WTC11 (cell line): Measurements from ENCODE around the gene SLC44A1. TPM values are rescaled to one million over a fixed set of nuclear protein-coding genes. Genes with fewer than 3 reads are reported as not detected.

ENCODE experiments used
- ATAC-seq: fragments of 200-7000 bp; cut with Tn5 transposase; 2 replicates; pipeline ENCODE4 v1.10.0; 2021; ENCODE audit warnings: mild to moderate bottlenecking, moderate library complexity
- CTCF ChIA-PET: fragments of 300-600 bp; sonication (Branson Sonifier 250); formaldehyde crosslinking; loops from one replicate; lab custom pipeline; 2021; ENCODE audit warnings: antibody characterized with exemption; lab: Charles Lee
- POLR2A ChIA-PET: fragments of 350-600 bp; sonication (Branson Sonifier 250); formaldehyde crosslinking; loops from one replicate; lab custom pipeline; 2021; ENCODE audit warnings: antibody characterized with exemption; lab: Charles Lee
- DNase-seq: peaks from one replicate; pipeline ENCODE4 v3.0.0; 2021; ENCODE audit warnings: low spot score
- H3K27ac Mint-ChIP-seq: 2 replicates; pipeline ENCODE4 v1.8.0; 2021; ENCODE audit warnings: mixed read lengths
- H3K27me3 Mint-ChIP-seq: 2 replicates; pipeline ENCODE4 v1.8.0; 2021; ENCODE audit warnings: low read depth, mild to moderate bottlenecking, moderate library complexity, mixed read lengths
- H3K36me3 Mint-ChIP-seq: 2 replicates; pipeline ENCODE4 v1.8.0; 2021; ENCODE audit warnings: mixed read lengths
- H3K4me1 Mint-ChIP-seq: 2 replicates; pipeline ENCODE4 v1.8.0; 2022; ENCODE audit warnings: mixed read lengths
- H3K4me3 Mint-ChIP-seq: 2 replicates; pipeline ENCODE4 v1.8.0; 2021; ENCODE audit warnings: mild to moderate bottlenecking, moderate library complexity, mixed read lengths
- H3K9me3 Mint-ChIP-seq: 2 replicates; pipeline ENCODE4 v1.8.0; 2021; ENCODE audit warnings: mixed read lengths
- ATF1 ChIP-seq: sonication (generic); formaldehyde crosslinking; IDR thresholded peaks from 2 replicates; pipeline ENCODE4 v1.8.1; 2023; ENCODE audit warnings: mild to moderate bottlenecking, moderate library complexity, missing genetic modification reagents
- CBFB ChIP-seq: sonication (generic); formaldehyde crosslinking; IDR thresholded peaks from 2 replicates; pipeline ENCODE4 v1.8.1; 2022; ENCODE audit warnings: mild to moderate bottlenecking, low read depth, missing genetic modification reagents
- CREM ChIP-seq: sonication (generic); formaldehyde crosslinking; IDR thresholded peaks from 2 replicates; pipeline ENCODE4 v1.8.1; 2022; ENCODE audit warnings: mild to moderate bottlenecking, missing genetic modification reagents, moderate library complexity
- FOXP1 ChIP-seq: sonication (generic); formaldehyde crosslinking; IDR thresholded peaks from 2 replicates; pipeline ENCODE4 v1.8.0; 2022; ENCODE audit warnings: missing genetic modification reagents, mild to moderate bottlenecking, moderate library complexity, borderline replicate concordance
- GABPB1 ChIP-seq: sonication (generic); formaldehyde crosslinking; IDR thresholded peaks from 2 replicates; pipeline ENCODE4 v1.8.1; 2023; ENCODE audit warnings: mild to moderate bottlenecking, missing genetic modification reagents
- GTF2I ChIP-seq: fragments of 250-450 bp; sonication (Bioruptor Pico); conservative IDR thresholded peaks from 2 replicates; pipeline ENCODE4 v1.4.0; 2021; ENCODE audit warnings: mild to moderate bottlenecking
- NFATC4 ChIP-seq: fragments of 250-450 bp; sonication (Bioruptor Pico); IDR thresholded peaks from 2 replicates; pipeline ENCODE4 v1.9.0; 2021; ENCODE audit warnings: mild to moderate bottlenecking
- NFYB ChIP-seq: sonication (generic); formaldehyde crosslinking; conservative IDR thresholded peaks from 2 replicates; pipeline ENCODE4 v1.8.0; 2022; ENCODE audit warnings: low read depth, missing genetic modification reagents
- NR3C1 ChIP-seq: sonication (generic); formaldehyde crosslinking; conservative IDR thresholded peaks from 2 replicates; pipeline ENCODE4 v1.8.1; 2023; ENCODE audit warnings: low read depth, mild to moderate bottlenecking, missing genetic modification reagents
- RELA ChIP-seq: sonication (generic); formaldehyde crosslinking; IDR thresholded peaks from 2 replicates; pipeline ENCODE4 v1.8.1; 2022; ENCODE audit warnings: missing genetic modification reagents, mild to moderate bottlenecking, borderline replicate concordance
- SOX15 ChIP-seq: fragments of 250-450 bp; sonication (Bioruptor Pico); IDR thresholded peaks from 2 replicates; pipeline ENCODE4 v1.9.0; 2021; ENCODE audit warnings: mild to moderate bottlenecking
- TCF7 ChIP-seq: sonication (generic); formaldehyde crosslinking; IDR thresholded peaks from 2 replicates; pipeline ENCODE4 v1.8.0; 2022; ENCODE audit warnings: mild to moderate bottlenecking, low read depth, missing genetic modification reagents, moderate library complexity
- TP53 ChIP-seq: sonication (generic); formaldehyde crosslinking; IDR thresholded peaks from 2 replicates; pipeline ENCODE4 v1.8.1; 2023; ENCODE audit warnings: mild to moderate bottlenecking, missing genetic modification reagents
- ZBTB21 ChIP-seq: sonication (generic); formaldehyde crosslinking; IDR thresholded peaks from 2 replicates; pipeline ENCODE4 v1.8.1; 2023; ENCODE audit warnings: mild to moderate bottlenecking, missing genetic modification reagents, borderline replicate concordance
- ZNF121 ChIP-seq: sonication (generic); formaldehyde crosslinking; IDR thresholded peaks from 2 replicates; pipeline ENCODE4 v1.8.0; 2023; ENCODE audit warnings: missing genetic modification reagents
- ZNF396 ChIP-seq: fragments of 250-450 bp; sonication (Bioruptor Pico); IDR thresholded peaks from 2 replicates; pipeline ENCODE4 v1.8.0; 2021; ENCODE audit warnings: mild to moderate bottlenecking, moderate library complexity, borderline replicate concordance
- total RNA-seq: library from RNA; stranded (reverse); gene quantifications from 3 replicates; pipeline ENCODE4 v1.2.3, GENCODE V29; 2021
- TF ChIP-seq, protein P1 (sequence below): sonication (generic); formaldehyde crosslinking; IDR thresholded peaks from 2 replicates; pipeline ENCODE4 v1.8.1; 2023; ENCODE audit warnings: mild to moderate bottlenecking, moderate library complexity, missing genetic modification reagents
- TF ChIP-seq, protein P2 (sequence below): sonication (generic); formaldehyde crosslinking; IDR thresholded peaks from 2 replicates; pipeline ENCODE4 v1.8.1; 2023; ENCODE audit warnings: mild to moderate bottlenecking, missing genetic modification reagents, moderate library complexity
- TF ChIP-seq, protein P3 (sequence below): fragments of 250-450 bp; sonication (Bioruptor Pico); IDR thresholded peaks from 2 replicates; pipeline ENCODE4 v1.9.0; 2021; ENCODE audit warnings: mild to moderate bottlenecking

Gene SLC44A1
- total RNA-seq, 1 experiment from 2014 or later: 48.9 TPM

DNA sequence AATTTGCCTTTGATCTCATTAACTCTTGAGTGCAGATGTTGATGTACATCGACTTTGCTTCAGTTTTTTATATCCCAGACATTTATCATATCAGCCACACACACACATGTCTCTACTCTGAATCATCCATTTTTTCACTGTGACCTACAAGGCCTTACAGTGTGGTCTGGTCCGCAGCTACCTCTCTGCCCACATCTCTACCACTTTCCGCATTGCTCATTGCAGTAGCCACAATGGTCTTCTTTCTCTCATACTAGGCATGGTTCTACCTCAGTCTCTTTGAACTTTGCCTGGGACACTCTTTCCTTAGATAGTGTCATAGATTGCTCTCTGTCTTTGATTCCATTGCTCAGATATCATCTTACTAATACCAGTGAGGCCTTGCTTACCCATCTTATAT, 115.4 kb downstream of the SLC44A1 start:
- DNase-seq (no peak), ATAC-seq (no peak)
- H3K4me3 Mint-ChIP-seq: no peak overlapping the region
- CTCF ChIA-PET: interaction anchor here (1.1 to 1.8 kb wide), 5 partner anchors 11 to 491 kb away, joined by 3 to 11 read pairs (median 5); partner anchors contain the start of gene SLC44A1
- POLR2A ChIA-PET: interaction anchor here (0.6 kb wide), 1 partner anchor 84 kb away, joined by 4 read pairs; no protein-coding TSS in a partner anchor
- H3K9me3 Mint-ChIP-seq: no peaks in the 10 kb centered on the region
- H3K27me3 Mint-ChIP-seq: no peaks in the 10 kb centered on the region
- TF ChIP-seq RELA (CRISPR knock-in tag): no peak
- H3K36me3 Mint-ChIP-seq: peaks cover 7% of the 10 kb centered on the region
- H3K4me1 Mint-ChIP-seq: no peaks in the 10 kb centered on the region
- H3K27ac Mint-ChIP-seq: 0 out of 2 replicates have a peak overlapping the region, but pooled peaks have one; percentile 16

DNA sequence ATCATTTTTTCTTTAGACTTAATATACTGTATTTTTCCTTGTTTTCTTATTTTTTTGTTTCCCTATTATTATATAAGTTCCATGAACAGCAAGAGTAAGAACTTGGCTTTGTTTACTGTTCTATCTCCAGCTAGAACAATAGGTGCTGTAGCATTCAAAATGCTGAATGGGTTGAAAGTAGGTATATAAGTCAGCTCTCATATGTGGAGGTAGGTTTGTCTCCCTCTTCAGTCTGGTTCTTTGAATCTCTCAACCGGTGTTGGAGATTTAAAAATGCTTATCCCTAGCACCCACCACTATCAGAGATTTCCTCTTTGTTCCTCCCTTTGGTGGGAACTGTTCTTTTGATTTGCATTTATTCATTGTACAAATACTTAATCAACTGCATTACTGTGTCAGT, 115.9 kb downstream of the SLC44A1 start:
- no peak for TF ChIP-seq NFYB (CRISPR knock-in tag)
- no peak for TF ChIP-seq ATF1 (CRISPR knock-in tag)
- TF ChIP-seq, protein P1, sequence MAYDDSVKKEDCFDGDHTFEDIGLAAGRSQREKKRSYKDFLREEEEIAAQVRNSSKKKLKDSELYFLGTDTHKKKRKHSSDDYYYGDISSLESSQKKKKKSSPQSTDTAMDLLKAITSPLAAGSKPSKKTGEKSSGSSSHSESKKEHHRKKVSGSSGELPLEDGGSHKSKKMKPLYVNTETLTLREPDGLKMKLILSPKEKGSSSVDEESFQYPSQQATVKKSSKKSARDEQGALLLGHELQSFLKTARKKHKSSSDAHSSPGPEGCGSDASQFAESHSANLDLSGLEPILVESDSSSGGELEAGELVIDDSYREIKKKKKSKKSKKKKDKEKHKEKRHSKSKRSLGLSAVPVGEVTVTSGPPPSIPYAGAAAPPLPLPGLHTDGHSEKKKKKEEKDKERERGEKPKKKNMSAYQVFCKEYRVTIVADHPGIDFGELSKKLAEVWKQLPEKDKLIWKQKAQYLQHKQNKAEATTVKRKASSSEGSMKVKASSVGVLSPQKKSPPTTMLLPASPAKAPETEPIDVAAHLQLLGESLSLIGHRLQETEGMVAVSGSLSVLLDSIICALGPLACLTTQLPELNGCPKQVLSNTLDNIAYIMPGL (CRISPR knock-in tag): no peak
- no peak for TF ChIP-seq CREM
- no peak for TF ChIP-seq GTF2I
- no peak for TF ChIP-seq ZNF121
- ChIA-PET POLR2A (interaction anchor here (0.6 to 1.5 kb wide), 4 partner anchors 23 to 147 kb away, joined by 4 read pairs; partner anchors contain the start of gene SLC44A1), CTCF (interaction anchor here (0.9 to 1.8 kb wide), 7 partner anchors 11 to 492 kb away, joined by 3 to 11 read pairs (median 4); partner anchors contain the start of gene SLC44A1)
- Mint-ChIP-seq H3K4me3 (no peak overlapping the region), H3K27me3 (no peaks in the 10 kb centered on the region), H3K4me1 (no peaks in the 10 kb centered on the region), H3K27ac (no peak overlapping the region), H3K9me3 (no peaks in the 10 kb centered on the region), H3K36me3 (peaks cover 7% of the 10 kb centered on the region)
- ATAC-seq (peak; percentile 53), DNase-seq (no peak)

DNA sequence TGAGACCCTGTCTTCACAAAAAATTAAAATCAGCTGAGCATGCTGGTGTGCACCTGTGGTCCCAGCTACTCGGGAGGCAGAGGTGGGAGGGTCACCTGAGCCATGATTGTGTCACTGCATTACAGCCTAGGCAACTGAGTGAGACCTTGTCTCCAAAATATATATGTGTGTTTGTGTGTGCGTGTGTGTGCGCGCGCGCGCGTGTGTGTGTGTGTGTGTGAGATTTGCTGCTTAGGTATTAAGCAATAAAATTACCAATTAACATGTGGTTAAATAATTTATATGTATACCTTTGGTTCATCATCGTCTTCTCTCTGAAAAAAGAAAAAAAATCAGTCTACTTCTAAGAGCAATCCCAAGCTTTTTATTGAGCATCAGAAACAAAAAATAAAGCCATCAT, 117.4 kb downstream of the SLC44A1 start:
- Mint-ChIP-seq H3K27ac (no peak overlapping the region), H3K4me1 (peaks cover 3% of the 10 kb centered on the region; the same call in 1 of the 2 replicates), H3K36me3 (peaks cover 10% of the 10 kb centered on the region), H3K27me3 (no peaks in the 10 kb centered on the region), H3K4me3 (no peak overlapping the region), H3K9me3 (no peaks in the 10 kb centered on the region)
- TF ChIP-seq CREM: no peak
- TF ChIP-seq CBFB: no peak
- no peak for TF ChIP-seq SOX15 (CRISPR knock-in tag)
- no peak for TF ChIP-seq NFYB (CRISPR knock-in tag)
- TF ChIP-seq NFATC4 (CRISPR knock-in tag): no peak
- no peak for TF ChIP-seq TP53 (CRISPR knock-in tag)
- no peak for TF ChIP-seq ZNF396 (CRISPR knock-in tag)
- no peak for TF ChIP-seq GABPB1 (CRISPR knock-in tag)
- TF ChIP-seq, protein P2, sequence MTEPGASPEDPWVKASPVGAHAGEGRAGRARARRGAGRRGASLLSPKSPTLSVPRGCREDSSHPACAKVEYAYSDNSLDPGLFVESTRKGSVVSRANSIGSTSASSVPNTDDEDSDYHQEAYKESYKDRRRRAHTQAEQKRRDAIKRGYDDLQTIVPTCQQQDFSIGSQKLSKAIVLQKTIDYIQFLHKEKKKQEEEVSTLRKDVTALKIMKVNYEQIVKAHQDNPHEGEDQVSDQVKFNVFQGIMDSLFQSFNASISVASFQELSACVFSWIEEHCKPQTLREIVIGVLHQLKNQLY (CRISPR knock-in tag): no peak
- TF ChIP-seq, protein P3, sequence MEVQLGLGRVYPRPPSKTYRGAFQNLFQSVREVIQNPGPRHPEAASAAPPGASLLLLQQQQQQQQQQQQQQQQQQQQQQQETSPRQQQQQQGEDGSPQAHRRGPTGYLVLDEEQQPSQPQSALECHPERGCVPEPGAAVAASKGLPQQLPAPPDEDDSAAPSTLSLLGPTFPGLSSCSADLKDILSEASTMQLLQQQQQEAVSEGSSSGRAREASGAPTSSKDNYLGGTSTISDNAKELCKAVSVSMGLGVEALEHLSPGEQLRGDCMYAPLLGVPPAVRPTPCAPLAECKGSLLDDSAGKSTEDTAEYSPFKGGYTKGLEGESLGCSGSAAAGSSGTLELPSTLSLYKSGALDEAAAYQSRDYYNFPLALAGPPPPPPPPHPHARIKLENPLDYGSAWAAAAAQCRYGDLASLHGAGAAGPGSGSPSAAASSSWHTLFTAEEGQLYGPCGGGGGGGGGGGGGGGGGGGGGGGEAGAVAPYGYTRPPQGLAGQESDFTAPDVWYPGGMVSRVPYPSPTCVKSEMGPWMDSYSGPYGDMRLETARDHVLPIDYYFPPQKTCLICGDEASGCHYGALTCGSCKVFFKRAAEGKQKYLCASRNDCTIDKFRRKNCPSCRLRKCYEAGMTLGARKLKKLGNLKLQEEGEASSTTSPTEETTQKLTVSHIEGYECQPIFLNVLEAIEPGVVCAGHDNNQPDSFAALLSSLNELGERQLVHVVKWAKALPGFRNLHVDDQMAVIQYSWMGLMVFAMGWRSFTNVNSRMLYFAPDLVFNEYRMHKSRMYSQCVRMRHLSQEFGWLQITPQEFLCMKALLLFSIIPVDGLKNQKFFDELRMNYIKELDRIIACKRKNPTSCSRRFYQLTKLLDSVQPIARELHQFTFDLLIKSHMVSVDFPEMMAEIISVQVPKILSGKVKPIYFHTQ (CRISPR knock-in tag): no peak
- TF ChIP-seq ZBTB21 (CRISPR knock-in tag): no peak
- no peak for TF ChIP-seq FOXP1 (CRISPR knock-in tag)
- TF ChIP-seq NR3C1 (CRISPR knock-in tag): no peak
- TF ChIP-seq TCF7 (CRISPR knock-in tag): no peak
- no peak for ATAC-seq
- ChIA-PET CTCF (no interaction called here), POLR2A (no interaction called here)
- no peak for DNase-seq
